Left lung (tissue), 10 donors: ENCODE data around the gene LRRC55. TPM values are rescaled to one million over a fixed set of nuclear protein-coding genes. Genes with fewer than 3 reads are reported as not detected.
A peak's percentile ranks its signal among the peaks of the same experiment; 100 is the strongest.

Source experiments
- ATAC-seq: fragments of 200-7000 bp; cut with Tn5 transposase; one replicate; pipeline ENCODE4 v1.9.1; 2020; ENCODE audit warnings: moderate library complexity
- DNase-seq, 4 donors: peaks; one replicate each; pipeline ENCODE4 v3.0.0-alpha.2; 2013 to 2020
- H3K27ac ChIP-seq, 2 donors: fragments of 200-600 bp; sonication (generic) in 1 of 2; one replicate each; pipeline versions ENCODE4 v1.5.0 to v1.8.0; 2020 to 2021
- H3K27me3 ChIP-seq, 2 donors: fragments of 200-600 bp; sonication (generic) in 1 of 2; one replicate each; pipeline versions ENCODE4 v1.5.0 to v1.8.0; 2020 to 2021
- H3K36me3 ChIP-seq, 2 donors: fragments of 200-600 bp; sonication (generic) in 1 of 2; one replicate each; pipeline versions ENCODE4 v1.5.0 to v1.8.0; 2020 to 2021
- H3K4me1 ChIP-seq, 2 donors: fragments of 200-600 bp; one replicate each; pipeline ENCODE4 v1.8.0; 2021
- H3K4me3 ChIP-seq, 2 donors: fragments of 200-600 bp; sonication (generic) in 1 of 2; one replicate each; pipeline versions ENCODE4 v1.5.0 to v1.8.0; 2020 to 2021; ENCODE audit warnings: mild to moderate bottlenecking in 1 of 2
- H3K9me3 ChIP-seq, 2 donors: fragments of 200-600 bp; sonication (generic) in 1 of 2; one replicate each; pipeline versions ENCODE4 v1.5.0 to v1.8.0; 2020 to 2021
- intact Hi-C, 2 donors: fragments of 100-400 bp; cut with DNase I; formaldehyde crosslinking; loops; one replicate each; pipeline versions ENCODE4 v1.11.2 to v1.14.2; 2022
- polyA plus RNA-seq, 6 donors: library from polyadenylated mRNA; unstranded; fragments of 120-200 nt; gene quantifications; one replicate each; pipeline ENCODE4 v1.2.1, GENCODE V29; 2013; ENCODE audit not compliant: insufficient read length in 6 of 6
- total RNA-seq, 2 donors: library from RNA; stranded (reverse); fragmentation: NEBNext Ultra II Directional; extraction: Animal tissue kit (Norgen Biotek cat#: 25700); gene quantifications; one replicate each; pipeline ENCODE4 v1.2.1, GENCODE V29; 2021
- TF ChIP-seq, protein P1 (sequence below), 2 donors: fragments of 200-600 bp; sonication (generic) in 1 of 2; IDR thresholded peaks; one replicate each; pipeline versions ENCODE4 v1.5.0 to v1.8.0; 2021; ENCODE audit warnings: antibody characterized with exemption in 2 of 2
- donor health status: DM: no; HTN: yes; CAD: no.
- donor health status: DM: no; HTN: no; CAD: no.

LRRC55 gene
- total and polyA plus RNA-seq, 8 donors, result 0.05 to 3.9 (median 2.8) TPM

DNA sequence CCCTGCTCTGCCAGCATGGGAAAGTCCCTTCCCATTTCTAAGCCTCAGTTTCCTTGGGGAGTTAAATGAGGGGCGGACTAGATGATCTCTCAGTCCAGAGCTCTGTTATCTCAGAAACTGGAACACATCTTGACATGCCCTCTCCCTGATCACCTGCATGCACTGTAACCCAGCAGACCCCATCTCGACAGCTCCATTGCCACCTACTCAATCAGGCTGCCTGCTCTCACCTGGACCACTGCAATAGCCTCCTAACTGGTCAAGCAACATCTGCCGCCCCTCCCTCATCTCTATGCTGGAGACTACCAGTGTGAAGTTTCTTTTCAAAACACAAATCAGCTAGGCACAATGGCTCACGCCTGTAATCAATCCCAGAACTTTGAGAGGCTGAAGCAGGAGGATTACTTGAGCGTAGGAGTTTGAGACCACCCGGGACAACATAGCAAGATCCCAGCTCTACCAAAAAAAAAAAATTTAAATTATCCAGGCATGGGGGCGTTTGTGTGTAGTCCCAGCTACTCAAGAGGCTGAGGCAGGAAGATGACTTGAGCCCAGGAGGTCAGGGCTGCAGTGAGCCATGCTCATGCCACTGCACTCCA, 22.2 kb downstream of the LRRC55 start:
- Histone ChIP-seq H3K9me3 (no peaks in the 10 kb centered on the region), H3K4me1 (peaks cover 6 to 11% of the 10 kb centered on the region in 2 donors), H3K27ac (no peak overlapping the region), H3K27me3 (no peaks in the 10 kb centered on the region), H3K4me3 (no peak overlapping the region), H3K36me3 (no peaks in the 10 kb centered on the region)
- TF ChIP-seq, protein P1, sequence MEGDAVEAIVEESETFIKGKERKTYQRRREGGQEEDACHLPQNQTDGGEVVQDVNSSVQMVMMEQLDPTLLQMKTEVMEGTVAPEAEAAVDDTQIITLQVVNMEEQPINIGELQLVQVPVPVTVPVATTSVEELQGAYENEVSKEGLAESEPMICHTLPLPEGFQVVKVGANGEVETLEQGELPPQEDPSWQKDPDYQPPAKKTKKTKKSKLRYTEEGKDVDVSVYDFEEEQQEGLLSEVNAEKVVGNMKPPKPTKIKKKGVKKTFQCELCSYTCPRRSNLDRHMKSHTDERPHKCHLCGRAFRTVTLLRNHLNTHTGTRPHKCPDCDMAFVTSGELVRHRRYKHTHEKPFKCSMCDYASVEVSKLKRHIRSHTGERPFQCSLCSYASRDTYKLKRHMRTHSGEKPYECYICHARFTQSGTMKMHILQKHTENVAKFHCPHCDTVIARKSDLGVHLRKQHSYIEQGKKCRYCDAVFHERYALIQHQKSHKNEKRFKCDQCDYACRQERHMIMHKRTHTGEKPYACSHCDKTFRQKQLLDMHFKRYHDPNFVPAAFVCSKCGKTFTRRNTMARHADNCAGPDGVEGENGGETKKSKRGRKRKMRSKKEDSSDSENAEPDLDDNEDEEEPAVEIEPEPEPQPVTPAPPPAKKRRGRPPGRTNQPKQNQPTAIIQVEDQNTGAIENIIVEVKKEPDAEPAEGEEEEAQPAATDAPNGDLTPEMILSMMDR (IDR thresholded peaks at IDR 0.05), result no peak
- ATAC-seq (no peak), DNase-seq (no peak)
- intact Hi-C loops, result no loop called here

DNA sequence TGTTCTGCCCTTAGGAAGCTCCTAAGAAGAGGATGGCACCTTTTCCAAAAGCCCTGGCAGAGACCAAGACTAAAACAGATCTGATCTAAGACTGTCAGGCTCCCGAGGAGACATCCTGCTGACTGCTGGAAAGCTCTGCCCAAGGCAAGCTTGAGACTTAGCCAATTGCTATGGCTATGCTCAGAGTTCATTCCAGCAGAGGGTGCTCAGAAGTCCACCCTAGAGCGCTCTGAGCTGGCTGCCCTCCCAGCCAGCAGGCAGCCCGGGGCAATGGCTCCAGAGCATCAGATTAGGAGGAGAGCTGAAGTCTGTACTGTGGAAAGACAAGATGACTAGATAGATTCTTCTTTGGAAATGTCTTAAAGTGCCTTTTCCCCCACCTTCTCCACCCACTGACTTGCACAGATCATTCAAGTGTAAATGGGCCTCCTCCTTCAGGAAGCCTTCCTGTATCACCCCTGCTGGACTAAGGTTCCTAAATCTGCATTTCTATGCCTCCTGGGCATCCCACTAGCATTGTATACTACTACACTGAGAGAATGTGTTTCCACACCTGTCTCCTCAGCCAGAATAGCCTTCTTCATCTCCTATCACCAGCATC, 23.4 kb downstream of the LRRC55 start:
- no peaks in the 10 kb centered on the region for H3K9me3 ChIP-seq
- DNase-seq, result no peak
- H3K27me3 ChIP-seq, result no peaks in the 10 kb centered on the region
- H3K27ac ChIP-seq, result no peak overlapping the region
- peak; percentile 41 for ATAC-seq
- H3K4me1 ChIP-seq, result peaks cover 6 to 11% of the 10 kb centered on the region in 2 donors
- intact Hi-C loops, result no loop called here
- H3K36me3 ChIP-seq, result no peaks in the 10 kb centered on the region
- no peak overlapping the region for H3K4me3 ChIP-seq
- TF ChIP-seq, protein P1 (IDR thresholded peaks at IDR 0.05), result no peak

DNA sequence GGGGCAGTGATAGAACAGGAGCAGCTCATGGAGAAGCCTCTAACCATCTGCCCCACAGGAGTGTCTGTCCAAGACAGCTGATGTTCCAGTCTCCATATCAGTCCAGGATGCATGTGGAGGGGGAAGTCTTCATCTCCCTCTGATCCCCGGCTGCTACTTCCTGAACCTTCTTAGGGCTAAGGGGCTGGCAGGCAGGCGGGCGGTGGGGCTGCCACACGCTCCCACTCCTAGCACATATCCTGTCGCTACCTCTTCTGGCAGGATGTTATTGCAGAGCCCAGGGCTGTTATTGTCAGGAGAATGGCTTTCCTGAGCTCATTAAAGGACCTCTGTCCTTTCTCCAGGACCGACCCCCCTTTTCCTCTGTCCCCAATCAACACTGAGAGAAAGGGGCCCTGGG, 25.4 kb downstream of the LRRC55 start:
- TF ChIP-seq, protein P1 (IDR thresholded peaks at IDR 0.05), result no peak
- DNase-seq (no peak), ATAC-seq (no peak)
- intact Hi-C loops, result no loop called here
- H3K27me3 ChIP-seq, result no peaks in the 10 kb centered on the region
- no peaks in the 10 kb centered on the region for H3K9me3 ChIP-seq
- H3K27ac ChIP-seq, result no peak overlapping the region
- peaks cover 6 to 11% of the 10 kb centered on the region in 2 donors for H3K4me1 ChIP-seq
- H3K36me3 ChIP-seq, result no peaks in the 10 kb centered on the region
- no peak overlapping the region for H3K4me3 ChIP-seq

DNA sequence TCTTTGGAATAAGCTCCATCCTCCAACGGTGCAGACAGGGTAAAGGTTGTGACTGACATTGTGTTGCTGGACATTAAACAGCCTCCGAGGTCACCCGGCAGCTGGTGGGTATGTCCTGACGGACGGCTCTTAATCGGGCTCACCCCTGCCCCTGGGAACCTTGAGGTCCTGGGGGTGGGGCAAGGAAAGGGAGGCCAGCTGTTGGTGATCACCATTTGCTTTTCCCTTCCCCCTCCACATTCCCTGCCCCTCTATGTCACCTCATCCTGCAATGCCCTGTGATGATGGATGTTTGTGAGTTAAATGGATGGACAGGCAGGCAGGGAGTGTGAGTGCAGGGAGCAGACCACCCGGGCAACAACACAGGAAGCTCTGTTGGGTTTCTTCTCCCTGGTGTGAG, 29.0 kb downstream of the LRRC55 start:
- no peaks in the 10 kb centered on the region for H3K36me3 ChIP-seq
- no peak for ATAC-seq
- H3K4me1 ChIP-seq, result peaks cover 7 to 10% of the 10 kb centered on the region in 2 donors
- TF ChIP-seq, protein P1 (IDR thresholded peaks at IDR 0.05), result no peak
- no peak overlapping the region for H3K4me3 ChIP-seq
- no peak for DNase-seq
- H3K27ac ChIP-seq, result no peak overlapping the region
- no peaks in the 10 kb centered on the region for H3K9me3 ChIP-seq
- no peaks in the 10 kb centered on the region for H3K27me3 ChIP-seq
- intact Hi-C loops, result no loop called here

DNA sequence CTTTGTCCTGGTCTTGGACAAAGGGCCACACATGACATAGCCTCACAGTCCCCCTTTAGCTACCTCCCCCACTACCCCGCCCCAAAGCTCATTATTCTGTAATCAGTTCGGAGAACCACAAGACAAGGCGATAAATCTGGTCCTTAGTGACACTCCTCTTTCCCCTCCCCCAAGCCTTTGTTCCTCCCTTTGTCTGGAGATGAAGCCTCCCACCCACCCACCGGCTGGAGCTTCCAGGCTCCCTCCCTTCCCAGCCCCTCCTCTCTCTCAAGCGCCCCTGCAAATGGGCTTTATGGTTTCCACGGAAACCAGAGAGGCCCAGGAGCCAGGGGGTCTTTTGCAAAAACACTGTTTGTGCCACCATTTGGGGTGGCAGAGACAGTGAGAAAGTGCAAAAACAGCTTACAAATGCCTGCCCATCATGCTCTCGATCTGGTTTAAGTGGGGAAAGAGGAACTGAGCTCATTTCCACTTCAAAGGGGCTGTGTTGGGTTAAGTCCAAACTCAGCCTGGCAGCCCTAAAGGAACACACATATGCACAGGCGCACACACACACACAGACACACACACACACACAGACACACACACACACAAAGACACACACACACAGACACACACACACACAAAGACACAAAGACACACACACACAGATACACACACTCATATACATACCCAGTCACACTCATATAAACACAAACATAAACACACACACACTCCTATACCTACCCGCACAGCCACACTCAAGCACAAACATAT, 31.8 kb downstream of the LRRC55 start:
- Histone ChIP-seq H3K9me3 (no peaks in the 10 kb centered on the region), H3K36me3 (no peaks in the 10 kb centered on the region), H3K4me3 (no peak overlapping the region), H3K4me1 (peaks cover 7 to 10% of the 10 kb centered on the region in 2 donors), H3K27ac (peak overlapping the region in 1 of 2 donors; percentile 45), H3K27me3 (no peaks in the 10 kb centered on the region)
- DNase-seq (peak in 2 of 4 donors; percentile 63 to 84), ATAC-seq (peak; percentile 55)
- intact Hi-C loops, result no loop called here
- TF ChIP-seq, protein P1 (IDR thresholded peaks at IDR 0.05), result no peak
